ENCODE measurements around the gene FGD5. TPM values are rescaled to one million over a fixed set of nuclear protein-coding genes. Genes with fewer than 3 reads are reported as not detected.

FGD5 gene
- total RNA-seq, 2 experiments from 2014 or later, result 0.10 TPM; not detected in 1

Other genes with a start within 250 kb of the FGD5 start
- gene CCDC174, start 167.2 kb upstream of the FGD5 start, total RNA-seq, result 10 to 100 TPM; 25.1 to 27.4 TPM
- gene C3orf20, start 143.8 kb upstream of the FGD5 start, total RNA-seq, result under 1 TPM in 1 of 2 experiments, not detected in 1; 0.23 TPM
- 10 to 100 TPM; 63.9 to 65.8 TPM for gene NR2C2, start 128.6 kb downstream of the FGD5 start, total RNA-seq
- gene MRPS25, start 246.4 kb downstream of the FGD5 start, total RNA-seq, result 10 to 100 TPM; 34.6 to 35.0 TPM